Left lung (tissue), 14 donors: Measurements from ENCODE around the gene PTPRD. TPM values are rescaled to one million over a fixed set of nuclear protein-coding genes. Genes with fewer than 3 reads are reported as not detected.

ENCODE experiments used
- ATAC-seq: fragments of 200-7000 bp; cut with Tn5 transposase; one replicate; pipeline ENCODE4 v1.9.1; 2020; ENCODE audit warnings: moderate library complexity
- DNase-seq, 4 donors: peaks; one replicate each; pipeline ENCODE4 v3.0.0-alpha.2; 2013 to 2020
- H3K27ac ChIP-seq, 2 donors: fragments of 200-600 bp; sonication (generic) in 1 of 2; one replicate each; pipeline versions ENCODE4 v1.5.0 to v1.8.0; 2020 to 2021
- H3K27me3 ChIP-seq, 2 donors: fragments of 200-600 bp; sonication (generic) in 1 of 2; one replicate each; pipeline versions ENCODE4 v1.5.0 to v1.8.0; 2020 to 2021
- H3K36me3 ChIP-seq, 2 donors: fragments of 200-600 bp; sonication (generic) in 1 of 2; one replicate each; pipeline versions ENCODE4 v1.5.0 to v1.8.0; 2020 to 2021
- H3K4me1 ChIP-seq, 2 donors: fragments of 200-600 bp; one replicate each; pipeline ENCODE4 v1.8.0; 2021
- H3K4me3 ChIP-seq, 2 donors: fragments of 200-600 bp; sonication (generic) in 1 of 2; one replicate each; pipeline versions ENCODE4 v1.5.0 to v1.8.0; 2020 to 2021; ENCODE audit warnings: mild to moderate bottlenecking in 1 of 2
- H3K9me3 ChIP-seq, 2 donors: fragments of 200-600 bp; sonication (generic) in 1 of 2; one replicate each; pipeline versions ENCODE4 v1.5.0 to v1.8.0; 2020 to 2021
- CTCF ChIP-seq, 2 donors: fragments of 200-600 bp; sonication (generic) in 1 of 2; IDR thresholded peaks; one replicate each; pipeline versions ENCODE4 v1.5.0 to v1.8.0; 2021; ENCODE audit warnings: antibody characterized with exemption in 2 of 2
- intact Hi-C, 2 donors: fragments of 100-400 bp; cut with DNase I; formaldehyde crosslinking; loops; one replicate each; pipeline versions ENCODE4 v1.11.2 to v1.14.2; 2022
- long read RNA-seq, 12 donors: library from polyadenylated mRNA in 2 of 12; unstranded in 2 of 12; transcript quantifications; one replicate each; pipeline ENCODE4 v2.0.0 and lab custom pipeline, GENCODE V29; 2019 to 2026
- polyA plus RNA-seq, 6 donors: library from polyadenylated mRNA; unstranded; fragments of 120-200 nt; gene quantifications; one replicate each; pipeline ENCODE4 v1.2.1, GENCODE V29; 2013; ENCODE audit not compliant: insufficient read length in 6 of 6
- total RNA-seq, 2 donors: library from RNA; stranded (reverse); fragmentation: NEBNext Ultra II Directional; extraction: Animal tissue kit (Norgen Biotek cat#: 25700); gene quantifications; one replicate each; pipeline ENCODE4 v1.2.1, GENCODE V29; 2021
- donor health status: DM: no; HTN: yes; CAD: no.
- donor health status: DM: no; HTN: no; CAD: no.

Gene PTPRD
- total RNA-seq (10 to 100 TPM; 24.2 to 49.5 TPM), polyA plus RNA-seq (100 to 1,000 TPM; 130 to 167 (median 147) TPM)
- long read RNA-seq, donor 1, partial matches to known transcripts = 24 of 41 reads
- long read RNA-seq, donor 1, other reads (novel, unspliced or antisense) = 16 of 41 reads
- long read RNA-seq, donor 2, partial matches to known transcripts = 5 of 14 reads
- long read RNA-seq, donor 2, other reads (novel, unspliced or antisense) = 8 of 14 reads
- long read RNA-seq, donor 3, partial matches to known transcripts = 7 of 20 reads
- long read RNA-seq, donor 3, other reads (novel, unspliced or antisense) = 13 of 20 reads
- long read RNA-seq, donor 4, partial matches to known transcripts = 1 of 2 reads
- long read RNA-seq, donor 4, other reads (novel, unspliced or antisense) = 1 of 2 reads
- long read RNA-seq, donor 5, partial matches to known transcripts = 13 of 14 reads
- long read RNA-seq, donor 5, other reads (novel, unspliced or antisense) = 0 of 14 reads
- long read RNA-seq, donor 6, partial matches to known transcripts = 0 of 13 reads
- long read RNA-seq, donor 6, other reads (novel, unspliced or antisense) = 13 of 13 reads
- long read RNA-seq, donor 7 = 0 reads
- long read RNA-seq, donor 8, partial matches to known transcripts = 0 of 14 reads
- long read RNA-seq, donor 8, other reads (novel, unspliced or antisense) = 13 of 14 reads
- long read RNA-seq, donor 9 = 0 reads
- long read RNA-seq, donor 10, partial matches to known transcripts = 0 of 1 reads
- long read RNA-seq, donor 10, other reads (novel, unspliced or antisense) = 1 of 1 reads
- long read RNA-seq, donor 11, partial matches to known transcripts = 0 of 3 reads
- long read RNA-seq, donor 11, other reads (novel, unspliced or antisense) = 0 of 3 reads
- long read RNA-seq, donor 12 = 0 reads

DNA sequence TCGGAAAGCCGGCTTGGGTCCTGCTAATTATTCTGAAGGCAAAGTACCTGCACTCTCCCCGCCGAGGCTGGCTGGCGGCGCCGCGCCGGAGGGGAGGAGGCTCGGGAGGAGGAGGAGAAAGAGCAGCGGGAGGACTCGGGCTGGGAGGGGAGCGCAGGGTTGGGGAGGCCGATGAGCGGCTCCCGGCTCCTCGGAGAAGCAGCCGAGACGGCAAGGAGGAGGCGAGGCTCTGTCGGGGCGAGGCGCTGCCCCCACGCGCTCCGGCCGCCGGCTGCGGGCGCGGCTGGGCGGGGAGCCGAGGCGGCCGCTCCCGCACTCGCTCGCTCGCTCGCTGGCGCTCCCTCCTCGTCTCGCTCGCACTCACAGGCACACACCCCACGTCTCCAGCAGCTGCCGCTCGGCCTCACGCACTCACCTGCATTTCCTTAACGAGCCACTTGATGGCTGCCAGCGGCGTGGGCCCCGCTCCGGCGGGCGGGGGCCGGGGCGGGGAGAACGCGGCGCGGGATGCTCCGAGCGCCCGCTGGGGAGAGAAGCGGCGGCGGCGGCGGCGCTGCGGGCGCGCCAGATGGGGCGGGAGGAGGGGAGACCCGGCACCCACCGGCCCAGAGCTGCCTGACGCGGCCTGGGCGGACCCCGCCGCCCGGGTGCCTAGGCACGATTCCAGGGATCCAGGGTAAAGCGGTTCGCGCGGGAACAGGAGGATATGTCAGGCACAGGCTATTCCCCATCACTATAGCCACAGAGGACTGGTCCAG lies at the start of gene PTPRD:
TSS of gene PTPRD (minus strand) at position 362 of the 758 bp plus-strand sequence.
- no peaks in the 10 kb centered on the region for H3K36me3 ChIP-seq
- DNase-seq (peak; percentile 29 to 85 (median 60)), ATAC-seq (peak; percentile 90)
- TF ChIP-seq CTCF (IDR thresholded peaks at IDR 0.05) = peak in 1 of 2 donors; percentile 14
- H3K9me3 ChIP-seq = no peaks in the 10 kb centered on the region
- H3K27ac ChIP-seq = peak within 1 kb of the TSS in 1 of 2 donors; percentile 37
- H3K27me3 ChIP-seq = peaks cover 17 to 44% of the 10 kb centered on the region in 2 donors
- peaks cover 0 to 11% of the 10 kb centered on the region in 2 donors for H3K4me1 ChIP-seq
- H3K4me3 ChIP-seq = peak within 1 kb of the TSS; percentile 34 to 39
- intact Hi-C loops = no loop called here

- TF ChIP-seq CTCF (IDR thresholded peaks at IDR 0.05) = no peak
- no peak overlapping the region for H3K4me3 ChIP-seq
- DNase-seq (no peak), ATAC-seq (peak; percentile 23)
- no peak overlapping the region for H3K27ac ChIP-seq
- H3K4me1 ChIP-seq = no peaks in the 10 kb centered on the region
- intact Hi-C loops = no loop called here
- H3K27me3 ChIP-seq = no peaks in the 10 kb centered on the region
- no peaks in the 10 kb centered on the region for H3K9me3 ChIP-seq
- no peaks in the 10 kb centered on the region for H3K36me3 ChIP-seq
These were observed 49.2 kb upstream of the PTPRD start for GRCh38 chr9:10661994-10662393.

DNA sequence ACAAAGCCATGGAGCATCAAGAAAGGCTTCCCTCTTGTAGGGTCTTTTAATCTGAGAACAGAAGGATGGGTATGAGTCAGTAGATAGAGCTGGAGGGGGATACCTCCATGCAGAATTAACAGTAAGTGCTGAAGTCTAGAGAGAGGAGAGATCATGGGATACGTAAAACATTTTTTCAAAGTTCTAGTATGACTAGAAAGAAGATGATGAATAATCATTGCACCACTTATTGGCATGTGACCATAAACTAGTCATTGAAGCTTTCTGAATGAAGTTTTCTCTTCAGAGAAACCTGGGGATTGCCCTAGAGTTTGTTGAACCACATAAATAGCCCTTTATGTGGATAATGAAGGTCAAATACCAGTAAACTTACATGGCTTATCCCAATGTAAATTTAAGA lies 48.6 kb upstream of the PTPRD start:
- Histone ChIP-seq H3K27ac (no peak overlapping the region), H3K36me3 (no peaks in the 10 kb centered on the region), H3K27me3 (no peaks in the 10 kb centered on the region), H3K9me3 (no peaks in the 10 kb centered on the region), H3K4me3 (no peak overlapping the region), H3K4me1 (no peaks in the 10 kb centered on the region)
- no peak for ATAC-seq
- intact Hi-C loops = no loop called here
- TF ChIP-seq CTCF (IDR thresholded peaks at IDR 0.05) = no peak
- no peak for DNase-seq

DNA sequence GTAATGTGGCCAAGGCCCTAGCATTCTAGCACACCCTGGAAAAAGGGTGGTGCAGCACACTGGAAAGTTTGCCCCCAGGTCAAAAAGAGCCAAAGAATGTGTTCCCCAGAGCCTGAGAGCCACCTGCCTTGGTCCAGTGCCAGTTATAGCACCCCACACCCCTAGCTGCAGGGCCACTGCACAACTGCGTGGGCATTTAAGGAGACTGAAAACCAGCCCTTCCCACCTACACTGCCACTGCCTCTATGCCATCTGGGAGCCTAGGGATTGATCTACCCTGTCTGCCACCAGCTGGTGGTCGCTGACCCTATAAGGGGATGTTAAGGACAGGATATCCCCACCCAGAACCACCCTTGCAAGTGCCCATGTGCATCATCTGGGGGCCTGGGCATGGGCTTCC lies 38.2 kb upstream of the PTPRD start:
- Histone ChIP-seq H3K9me3 (peaks cover 0 to 29% of the 10 kb centered on the region in 2 donors), H3K36me3 (no peaks in the 10 kb centered on the region), H3K27ac (no peak overlapping the region), H3K4me3 (no peak overlapping the region), H3K27me3 (no peaks in the 10 kb centered on the region), H3K4me1 (no peaks in the 10 kb centered on the region)
- intact Hi-C loops = no loop called here
- DNase-seq (peak in 1 of 4 donors; percentile 24), ATAC-seq (no peak)
- TF ChIP-seq CTCF (IDR thresholded peaks at IDR 0.05) = no peak
